Cardiac muscle cell (in vitro differentiated cells and primary cell): ENCODE results near the gene CACNA2D2. TPM values are rescaled to one million over a fixed set of nuclear protein-coding genes. Genes with fewer than 3 reads are reported as not detected.

ENCODE experiments used
- DNase-seq, 2 donors: peaks; one replicate each; pipeline versions ENCODE4 v3.0.0 to v3.0.0-alpha.2; 2010 to 2017; ENCODE audit warnings: low read depth in 1 of 2, low spot score in 1 of 2
- H3K27ac ChIP-seq: fragments of 200-600 bp; sonication (generic); 2 replicates; pipeline ENCODE4 v1.5.1; 2016
- H3K27me3 ChIP-seq: fragments of 200-600 bp; sonication (generic); 2 replicates; pipeline ENCODE4 v1.6.0; 2016; ENCODE audit warnings: control low read depth
- H3K36me3 ChIP-seq: fragments of 200-600 bp; sonication (generic); 2 replicates; pipeline ENCODE4 v1.5.1; 2016; ENCODE audit warnings: control low read depth
- H3K4me1 ChIP-seq: fragments of 200-600 bp; sonication (generic); 2 replicates; pipeline ENCODE4 v1.8.1; 2017; ENCODE audit warnings: low read depth, mild to moderate bottlenecking, mixed run types
- H3K4me3 ChIP-seq: fragments of 200-600 bp; sonication (generic); 2 replicates; pipeline ENCODE4 v1.5.1; 2016; ENCODE audit warnings: mild to moderate bottlenecking
- H3K9me3 ChIP-seq: fragments of 200-600 bp; sonication (generic); 2 replicates; pipeline ENCODE4 v1.5.1; 2017; ENCODE audit warnings: low read depth, mild to moderate bottlenecking, control low read depth
- CTCF ChIP-seq: IDR thresholded peaks from 2 replicates; pipeline ENCODE4 v1.5.1; 2012; ENCODE audit warnings: low read depth, mild to moderate bottlenecking, low read length
- polyA plus RNA-seq: library from polyadenylated mRNA; unstranded; fragments of >200 nt; fragmentation: Nextera tagmentation; extraction: Ambion mirVana; gene quantifications from 2 replicates; pipeline ENCODE4 v1.2.1, GENCODE V29; 2016
- total RNA-seq: library from RNA; depleted of rRNA; stranded (reverse); fragments of >200 nt; gene quantifications from 2 replicates; pipeline ENCODE4 v1.2.3, GENCODE V29; 2016

CACNA2D2 gene
- total and polyA plus RNA-seq, 2 experiments from 2014 or later = 5.4 to 8.7 TPM

GRCh38 chr3:50422153-50422552, 81.3 kb downstream of the CACNA2D2 start:
- TF ChIP-seq CTCF = no peak
- Histone ChIP-seq H3K27ac (no peak overlapping the region), H3K4me3 (no peak overlapping the region)

GRCh38 chr3:50419595-50420370, 83.7 kb downstream of the CACNA2D2 start:
- no peak for TF ChIP-seq CTCF

More at GRCh38 chr3:50422153-50422552, 81.3 kb downstream of the CACNA2D2 start:
- no peaks in the 10 kb centered on the region for H3K27me3 ChIP-seq
- no peaks in the 10 kb centered on the region for H3K4me1 ChIP-seq
- no peak for DNase-seq
- no peaks in the 10 kb centered on the region for H3K36me3 ChIP-seq
- no peaks in the 10 kb centered on the region for H3K9me3 ChIP-seq

GRCh38 chr3:50418850-50419249, 84.6 kb downstream of the CACNA2D2 start:
- peaks cover 3% of the 10 kb centered on the region for H3K4me1 ChIP-seq
- no peak overlapping the region for H3K27ac ChIP-seq
- no peaks in the 10 kb centered on the region for H3K9me3 ChIP-seq
- H3K36me3 ChIP-seq = no peaks in the 10 kb centered on the region
- no peaks in the 10 kb centered on the region for H3K27me3 ChIP-seq
- peak in 1 of 2 donors; percentile 71 for DNase-seq
- no peak for TF ChIP-seq CTCF
- H3K4me3 ChIP-seq = no peak overlapping the region

More at GRCh38 chr3:50419595-50420370, 83.7 kb downstream of the CACNA2D2 start:
- Histone ChIP-seq H3K9me3 (no peaks in the 10 kb centered on the region), H3K4me3 (no peak overlapping the region), H3K4me1 (peaks cover 3% of the 10 kb centered on the region), H3K27ac (no peak overlapping the region), H3K36me3 (no peaks in the 10 kb centered on the region), H3K27me3 (no peaks in the 10 kb centered on the region)
- DNase-seq = no peak

GRCh38 chr3:50417637-50418033, 85.8 kb downstream of the CACNA2D2 start:
- DNase-seq = no peak
- no peaks in the 10 kb centered on the region for H3K36me3 ChIP-seq
- H3K27ac ChIP-seq = no peak overlapping the region

More at GRCh38 chr3:50417637-50418033, 85.8 kb downstream of the CACNA2D2 start:
- Histone ChIP-seq H3K4me1 (peaks cover 3% of the 10 kb centered on the region), H3K4me3 (no peak overlapping the region), H3K9me3 (no peaks in the 10 kb centered on the region), H3K27me3 (no peaks in the 10 kb centered on the region)
- TF ChIP-seq CTCF = no peak
